ENCODE data around the gene CPA1.

GRCh38 chr7:130410868-130411541 lies 30.7 kb downstream of the CPA1 start:
- TF ChIP-seq POLR2AphosphoS5 (IDR thresholded peaks at IDR 0.05; ENCODE audit: borderline replicate concordance, low read depth, low read length) (no peak), EZH2 (IDR thresholded peaks at IDR 0.05) (no peak)

Data from SK-N-MC (cell line).